GM13977 (cell line): ENCODE measurements around the gene LMX1A.

Source experiments
- DNase-seq: peaks from one replicate; pipeline ENCODE4 v3.0.0; 2012; ENCODE audit warnings: low spot score
- CTCF ChIP-seq: IDR thresholded peaks from 2 replicates; pipeline ENCODE4 v1.5.1; 2012; ENCODE audit warnings: mild to moderate bottlenecking, control low read depth; ENCODE audit not compliant: insufficient read depth; ENCODE audit errors: extremely low read depth, missing control alignments
- in situ Hi-C: fragments of 300-500 bp; cut with MboI; formaldehyde crosslinking; loops from one replicate; pipeline ENCODE4 v1.12.0; 2022; ENCODE audit warnings: low sequenced_read_pairs, low pct_unique_long_range_greater_than_20kb, mixed read lengths, inconsistent platforms; ENCODE audit not compliant: unreplicated experiment

LMX1A gene

GRCh38 chr1:165381745-165382505 lies 25.4 kb upstream of the LMX1A start:
- no peak for TF ChIP-seq CTCF
- no peak for DNase-seq
- in situ Hi-C loops = loop anchor here (25.0 kb wide), 3 partner anchors 330 to 1105 kb away; no protein-coding TSS in a partner anchor

GRCh38 chr1:165376811-165377311 lies 20.3 kb upstream of the LMX1A start:
- TF ChIP-seq CTCF = no peak
- no peak for DNase-seq
- in situ Hi-C loops = loop anchor here (25.0 kb wide), 3 partner anchors 335 to 1110 kb away; no protein-coding TSS in a partner anchor

GRCh38 chr1:165376041-165376810 lies 19.7 kb upstream of the LMX1A start:
- in situ Hi-C loops = loop anchor here (25.0 kb wide), 3 partner anchors 336 to 1111 kb away; no protein-coding TSS in a partner anchor
- DNase-seq = peak; percentile 49
- no peak for TF ChIP-seq CTCF

- in situ Hi-C loops = loop anchor here (25.0 kb wide), 3 partner anchors 337 to 1112 kb away; no protein-coding TSS in a partner anchor
These were observed 19.1 kb upstream of the LMX1A start for GRCh38 chr1:165375623-165376022.

GRCh38 chr1:165371588-165372225 lies 15.2 kb upstream of the LMX1A start:
- DNase-seq = no peak
- TF ChIP-seq CTCF = no peak
- in situ Hi-C loops = no loop called here

More at GRCh38 chr1:165375623-165376022, 19.1 kb upstream of the LMX1A start:
- TF ChIP-seq CTCF = no peak
- no peak for DNase-seq

GRCh38 chr1:165369255-165369848 lies 12.8 kb upstream of the LMX1A start:
- in situ Hi-C loops = no loop called here
- DNase-seq = peak; percentile 62
- peak; percentile 89 for TF ChIP-seq CTCF
